Measurements from ENCODE around the gene MTG2.

Gene MTG2

DNA sequence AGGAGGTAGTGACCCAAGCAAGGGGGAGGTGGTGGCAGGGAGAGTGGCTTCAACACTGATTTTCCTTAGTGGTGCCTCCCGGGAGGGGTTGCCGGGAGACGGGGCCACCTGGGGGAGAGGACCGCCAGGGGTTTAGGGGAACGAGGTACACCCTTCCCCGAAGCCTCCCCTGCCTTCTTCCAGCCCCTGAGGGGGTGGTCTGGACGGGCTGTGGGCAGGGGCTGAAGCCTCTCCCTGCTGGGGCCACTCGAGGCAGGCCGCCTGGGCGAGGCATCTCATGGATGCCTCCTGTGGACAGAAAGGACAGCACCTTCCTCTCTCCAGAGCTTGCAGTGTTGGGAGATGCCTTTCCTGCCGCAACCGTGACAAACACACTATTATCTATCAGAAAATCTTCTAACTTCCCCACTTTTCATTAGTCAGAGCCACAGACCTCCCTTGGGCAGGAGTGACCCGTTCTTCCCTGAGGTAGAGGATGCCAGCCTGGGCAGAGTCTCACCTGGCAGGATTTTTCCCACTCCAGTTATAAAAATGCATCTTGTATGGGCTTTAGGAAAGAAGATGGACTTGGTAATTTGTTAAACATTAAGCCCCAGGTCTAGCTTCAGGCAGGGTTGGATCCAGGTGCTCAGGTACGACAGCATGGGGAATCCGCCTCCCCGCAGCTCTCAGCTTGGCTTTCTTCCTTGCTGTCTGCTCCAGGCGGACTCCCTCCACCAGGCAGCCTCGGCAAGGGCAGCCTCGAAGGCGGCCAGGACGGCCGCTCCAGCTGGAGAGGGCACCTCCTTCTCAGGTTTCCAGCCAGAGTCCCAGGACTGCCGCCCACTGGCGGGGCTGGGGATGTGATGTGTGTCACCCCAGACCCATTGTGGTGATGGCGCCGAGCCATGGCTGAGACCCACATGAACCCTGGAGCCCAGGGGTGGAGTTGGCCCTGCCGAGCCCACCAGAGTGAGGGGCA, 26.2 kb downstream of the MTG2 start:
- no peak overlapping the region for H3K4me2 ChIP-seq (ENCODE audit: low read length)
- no peaks in the 10 kb centered on the region for H3K27me3 ChIP-seq (ENCODE audit: low read depth, low read length)
- no peaks in the 10 kb centered on the region for H3K9me3 ChIP-seq (ENCODE audit: insufficient read depth, low read length)
- H3K36me3 ChIP-seq (replicated peaks; ENCODE audit: low read depth, low read length), result no peaks in the 10 kb centered on the region
- no peak overlapping the region for H2AFZ ChIP-seq (ENCODE audit: low read depth, low read length)
- no peaks in the 10 kb centered on the region for H3K4me1 ChIP-seq (ENCODE audit: low read length)
- TF ChIP-seq EZH2phosphoT487 (IDR thresholded peaks at IDR 0.05; ENCODE audit: low read depth), result no peak
- TF ChIP-seq, protein P1, sequence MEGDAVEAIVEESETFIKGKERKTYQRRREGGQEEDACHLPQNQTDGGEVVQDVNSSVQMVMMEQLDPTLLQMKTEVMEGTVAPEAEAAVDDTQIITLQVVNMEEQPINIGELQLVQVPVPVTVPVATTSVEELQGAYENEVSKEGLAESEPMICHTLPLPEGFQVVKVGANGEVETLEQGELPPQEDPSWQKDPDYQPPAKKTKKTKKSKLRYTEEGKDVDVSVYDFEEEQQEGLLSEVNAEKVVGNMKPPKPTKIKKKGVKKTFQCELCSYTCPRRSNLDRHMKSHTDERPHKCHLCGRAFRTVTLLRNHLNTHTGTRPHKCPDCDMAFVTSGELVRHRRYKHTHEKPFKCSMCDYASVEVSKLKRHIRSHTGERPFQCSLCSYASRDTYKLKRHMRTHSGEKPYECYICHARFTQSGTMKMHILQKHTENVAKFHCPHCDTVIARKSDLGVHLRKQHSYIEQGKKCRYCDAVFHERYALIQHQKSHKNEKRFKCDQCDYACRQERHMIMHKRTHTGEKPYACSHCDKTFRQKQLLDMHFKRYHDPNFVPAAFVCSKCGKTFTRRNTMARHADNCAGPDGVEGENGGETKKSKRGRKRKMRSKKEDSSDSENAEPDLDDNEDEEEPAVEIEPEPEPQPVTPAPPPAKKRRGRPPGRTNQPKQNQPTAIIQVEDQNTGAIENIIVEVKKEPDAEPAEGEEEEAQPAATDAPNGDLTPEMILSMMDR (IDR thresholded peaks at IDR 0.05; ENCODE audit: low read depth, low read length), result no peak
- no peak overlapping the region for H3K4me3 ChIP-seq (ENCODE audit: low read length)
- no peak overlapping the region for H3K27ac ChIP-seq (ENCODE audit: low read length)
- H3K79me2 ChIP-seq (ENCODE audit: low read length), result no peaks in the 10 kb centered on the region
- H4K20me1 ChIP-seq (ENCODE audit: insufficient read depth, low read length), result no peaks in the 10 kb centered on the region
- no peak overlapping the region for H3K9ac ChIP-seq (ENCODE audit: low read length)

DNA sequence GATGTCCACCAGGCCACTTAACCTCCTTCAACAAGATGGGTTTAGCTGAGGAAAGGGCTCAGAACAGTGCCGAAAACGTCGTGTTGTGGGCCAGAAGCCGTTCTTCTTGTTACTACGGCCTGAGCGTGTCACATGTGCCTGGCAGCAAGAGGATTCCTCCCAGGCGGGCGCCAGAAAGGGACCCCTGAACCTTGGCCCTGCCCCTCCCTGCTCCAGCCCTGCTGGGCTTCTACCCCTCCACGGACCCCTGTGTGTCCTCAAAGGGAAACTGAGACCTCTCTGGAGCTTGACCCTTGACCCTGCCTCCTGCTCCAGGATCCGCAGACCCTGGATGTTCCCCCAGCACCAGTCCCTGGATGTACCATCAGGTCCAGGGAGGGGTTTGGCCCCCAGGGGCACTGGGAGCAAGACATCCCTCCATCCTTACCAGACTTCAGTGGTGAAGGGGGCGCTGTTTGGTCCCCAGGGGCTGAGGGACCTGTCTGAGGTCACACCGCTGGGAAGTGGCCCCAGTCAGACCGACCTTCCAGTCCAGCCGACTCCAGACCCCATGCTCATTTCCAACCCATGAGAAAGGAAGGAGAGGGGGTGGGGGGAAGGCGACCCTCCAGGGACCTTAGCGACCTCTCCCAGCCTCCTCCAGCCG, 27.1 kb downstream of the MTG2 start:
- no peak overlapping the region for H2AFZ ChIP-seq (ENCODE audit: low read depth, low read length)
- H3K9me3 ChIP-seq (ENCODE audit: insufficient read depth, low read length), result no peaks in the 10 kb centered on the region
- no peaks in the 10 kb centered on the region for H4K20me1 ChIP-seq (ENCODE audit: insufficient read depth, low read length)
- H3K79me2 ChIP-seq (ENCODE audit: low read length), result no peaks in the 10 kb centered on the region
- no peaks in the 10 kb centered on the region for H3K36me3 ChIP-seq (replicated peaks; ENCODE audit: low read depth, low read length)
- H3K27ac ChIP-seq (ENCODE audit: low read length), result no peak overlapping the region
- H3K4me3 ChIP-seq (ENCODE audit: low read length), result no peak overlapping the region
- H3K4me2 ChIP-seq (ENCODE audit: low read length), result no peak overlapping the region
- no peak for TF ChIP-seq EZH2phosphoT487 (IDR thresholded peaks at IDR 0.05; ENCODE audit: low read depth)
- TF ChIP-seq, protein P1 (IDR thresholded peaks at IDR 0.05; ENCODE audit: low read depth, low read length), result no peak
- H3K4me1 ChIP-seq (ENCODE audit: low read length), result no peaks in the 10 kb centered on the region
- H3K27me3 ChIP-seq (ENCODE audit: low read depth, low read length), result peaks cover 3% of the 10 kb centered on the region; the same call in 1 of the 2 replicates
- H3K9ac ChIP-seq (ENCODE audit: low read length), result no peak overlapping the region

DNA sequence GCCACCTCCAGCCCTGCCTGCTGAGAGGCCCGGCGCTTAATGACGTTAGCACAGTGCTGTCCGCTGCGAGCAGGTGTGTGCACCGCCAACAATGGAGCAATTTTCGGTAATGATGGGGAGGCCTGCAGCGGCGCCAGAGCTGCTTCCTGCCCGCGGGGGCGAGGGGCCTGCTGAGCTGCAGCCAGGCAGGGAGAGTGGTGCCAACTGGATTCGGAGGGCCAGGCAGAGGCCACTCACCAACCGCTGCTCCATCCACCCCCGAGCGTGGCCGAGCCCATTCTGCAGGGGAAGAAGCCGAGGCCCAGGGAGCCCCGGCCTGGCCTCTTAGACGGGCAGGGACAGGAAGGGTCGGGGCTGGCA, 27.6 kb downstream of the MTG2 start:
- Histone ChIP-seq H3K36me3 (replicated peaks; ENCODE audit: low read depth, low read length) (no peaks in the 10 kb centered on the region), H3K79me2 (ENCODE audit: low read length) (no peaks in the 10 kb centered on the region), H3K4me1 (ENCODE audit: low read length) (no peaks in the 10 kb centered on the region), H3K27ac (ENCODE audit: low read length) (no peak overlapping the region), H3K27me3 (ENCODE audit: low read depth, low read length) (peaks cover 3% of the 10 kb centered on the region; the same call in 1 of the 2 replicates), H4K20me1 (ENCODE audit: insufficient read depth, low read length) (no peaks in the 10 kb centered on the region), H3K4me2 (ENCODE audit: low read length) (no peak overlapping the region), H2AFZ (ENCODE audit: low read depth, low read length) (no peak overlapping the region), H3K4me3 (ENCODE audit: low read length) (no peak overlapping the region), H3K9me3 (ENCODE audit: insufficient read depth, low read length) (no peaks in the 10 kb centered on the region), H3K9ac (ENCODE audit: low read length) (no peak overlapping the region)
- no peak for TF ChIP-seq EZH2phosphoT487 (IDR thresholded peaks at IDR 0.05; ENCODE audit: low read depth)
- TF ChIP-seq, protein P1 (IDR thresholded peaks at IDR 0.05; ENCODE audit: low read depth, low read length), result no peak

DNA sequence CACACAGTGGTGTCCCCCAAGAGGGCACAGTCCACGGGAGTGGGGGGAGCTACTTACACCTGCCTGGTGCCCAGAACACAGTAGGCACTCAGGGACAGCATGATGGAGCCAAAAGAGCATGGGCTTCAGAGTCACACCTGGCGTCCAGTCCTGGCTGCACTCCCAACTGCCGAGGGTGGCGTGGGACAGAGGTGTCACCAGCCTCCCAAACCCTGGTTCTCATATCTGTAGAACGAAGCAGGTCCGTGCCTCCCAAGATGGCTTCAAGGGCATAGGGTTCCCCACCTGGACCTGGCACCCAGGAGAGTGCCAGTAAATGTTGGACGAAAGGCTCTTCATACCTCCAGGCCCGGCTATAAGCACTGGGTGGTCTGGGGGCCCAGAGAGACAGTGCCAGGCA, 28.4 kb downstream of the MTG2 start:
- no peak overlapping the region for H3K4me3 ChIP-seq (ENCODE audit: low read length)
- no peaks in the 10 kb centered on the region for H3K9me3 ChIP-seq (ENCODE audit: insufficient read depth, low read length)
- H3K9ac ChIP-seq (ENCODE audit: low read length), result no peak overlapping the region
- H3K27ac ChIP-seq (ENCODE audit: low read length), result no peak overlapping the region
- H3K27me3 ChIP-seq (ENCODE audit: low read depth, low read length), result peaks cover 3% of the 10 kb centered on the region; the same call in 1 of the 2 replicates
- H3K36me3 ChIP-seq (replicated peaks; ENCODE audit: low read depth, low read length), result no peaks in the 10 kb centered on the region
- no peaks in the 10 kb centered on the region for H3K4me1 ChIP-seq (ENCODE audit: low read length)
- no peak overlapping the region for H2AFZ ChIP-seq (ENCODE audit: low read depth, low read length)
- no peaks in the 10 kb centered on the region for H4K20me1 ChIP-seq (ENCODE audit: insufficient read depth, low read length)
- H3K79me2 ChIP-seq (ENCODE audit: low read length), result no peaks in the 10 kb centered on the region
- no peak overlapping the region for H3K4me2 ChIP-seq (ENCODE audit: low read length)
- TF ChIP-seq EZH2phosphoT487 (IDR thresholded peaks at IDR 0.05; ENCODE audit: low read depth), result no peak
- TF ChIP-seq, protein P1 (IDR thresholded peaks at IDR 0.05; ENCODE audit: low read depth, low read length), result no peak
